Measurements from ENCODE around the gene MARK4.

The MARK4 gene

GRCh38 chr19:45303269-45304060, 52.4 kb downstream of the MARK4 start:
- TF ChIP-seq EP300 (IDR thresholded peaks at IDR 0.05; ENCODE audit: borderline replicate concordance), result no peak
- TF ChIP-seq MAX (IDR thresholded peaks at IDR 0.05), result no peak
- TF ChIP-seq CEBPB (IDR thresholded peaks at IDR 0.05), result no peak
- no peak for TF ChIP-seq TEAD4 (IDR thresholded peaks at IDR 0.05)
- no peak for TF ChIP-seq YY1 (IDR thresholded peaks at IDR 0.05; ENCODE audit: low read depth)
- no peak for TF ChIP-seq USF1 (IDR thresholded peaks at IDR 0.05)
- no peak for TF ChIP-seq FOXM1 (IDR thresholded peaks at IDR 0.05; ENCODE audit: borderline replicate concordance, low read depth)

- TF ChIP-seq EP300 (IDR thresholded peaks at IDR 0.05; ENCODE audit: borderline replicate concordance), result no peak
- TF ChIP-seq FOXM1 (IDR thresholded peaks at IDR 0.05; ENCODE audit: borderline replicate concordance, low read depth), result no peak
- no peak for TF ChIP-seq MAX (IDR thresholded peaks at IDR 0.05)
- no peak for TF ChIP-seq USF1 (IDR thresholded peaks at IDR 0.05)
- TF ChIP-seq CEBPB (IDR thresholded peaks at IDR 0.05), result no peak
- TF ChIP-seq REST (IDR thresholded peaks at IDR 0.05; ENCODE audit: low read depth), result no peak
- TF ChIP-seq RAD21 (IDR thresholded peaks at IDR 0.05; ENCODE audit: low read depth), result no peak
- TF ChIP-seq TAF1 (IDR thresholded peaks at IDR 0.05; ENCODE audit: low read depth), result no peak
- TF ChIP-seq YY1 (IDR thresholded peaks at IDR 0.05; ENCODE audit: low read depth), result no peak
These were observed 53.3 kb downstream of the MARK4 start for GRCh38 chr19:45304141-45304926.

DNA sequence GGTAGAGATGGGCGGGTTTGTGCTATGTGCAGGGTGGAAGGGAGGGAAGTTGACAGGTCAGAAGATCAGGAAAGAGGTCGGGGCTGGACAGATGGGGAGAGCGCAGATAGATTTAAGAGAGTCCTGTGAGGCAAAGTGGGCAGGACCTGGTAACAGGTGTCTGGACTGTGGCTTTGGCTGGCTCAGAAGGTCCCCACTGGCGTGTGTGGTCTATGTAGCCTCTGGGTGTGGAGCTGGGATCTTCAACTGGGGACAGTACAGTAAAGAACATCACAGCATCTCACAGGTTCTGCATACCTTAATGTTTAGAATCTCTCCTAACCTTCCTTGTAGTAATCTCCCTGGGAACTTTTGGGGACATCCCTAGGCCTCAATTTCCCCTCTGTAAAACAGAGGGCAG, 53.9 kb downstream of the MARK4 start:
- no peak for TF ChIP-seq EGR1 (IDR thresholded peaks at IDR 0.05)
- no peak for TF ChIP-seq NFIC (IDR thresholded peaks at IDR 0.05)
- TF ChIP-seq FOXM1 (IDR thresholded peaks at IDR 0.05; ENCODE audit: borderline replicate concordance, low read depth), result no peak
- no peak for TF ChIP-seq TCF12 (IDR thresholded peaks at IDR 0.05; ENCODE audit: low read depth)
- no peak for TF ChIP-seq EP300 (IDR thresholded peaks at IDR 0.05; ENCODE audit: borderline replicate concordance)
- TF ChIP-seq TAF1 (IDR thresholded peaks at IDR 0.05; ENCODE audit: low read depth), result no peak
- TF ChIP-seq TEAD4 (IDR thresholded peaks at IDR 0.05), result no peak
- TF ChIP-seq YY1 (IDR thresholded peaks at IDR 0.05; ENCODE audit: low read depth), result no peak
- TF ChIP-seq CEBPB (IDR thresholded peaks at IDR 0.05), result no peak
- TF ChIP-seq RAD21 (IDR thresholded peaks at IDR 0.05; ENCODE audit: low read depth), result no peak
- no peak for TF ChIP-seq ZBTB7A (IDR thresholded peaks at IDR 0.05; ENCODE audit: low read depth)
- no peak for TF ChIP-seq CREB1 (IDR thresholded peaks at IDR 0.05; ENCODE audit: low read depth)
- no peak for TF ChIP-seq MAX (IDR thresholded peaks at IDR 0.05)
- no peak for TF ChIP-seq USF1 (IDR thresholded peaks at IDR 0.05)
- TF ChIP-seq REST (IDR thresholded peaks at IDR 0.05; ENCODE audit: low read depth), result no peak

GRCh38 chr19:45305421-45305820, 54.4 kb downstream of the MARK4 start:
- no peak for TF ChIP-seq ZBTB7A (IDR thresholded peaks at IDR 0.05; ENCODE audit: low read depth)
- no peak for TF ChIP-seq EGR1 (IDR thresholded peaks at IDR 0.05)
- no peak for TF ChIP-seq TCF12 (IDR thresholded peaks at IDR 0.05; ENCODE audit: low read depth)
- no peak for TF ChIP-seq REST (IDR thresholded peaks at IDR 0.05; ENCODE audit: low read depth)
- no peak for TF ChIP-seq MAX (IDR thresholded peaks at IDR 0.05)
- no peak for TF ChIP-seq NFIC (IDR thresholded peaks at IDR 0.05)
- no peak for TF ChIP-seq YY1 (IDR thresholded peaks at IDR 0.05; ENCODE audit: low read depth)
- no peak for TF ChIP-seq FOXM1 (IDR thresholded peaks at IDR 0.05; ENCODE audit: borderline replicate concordance, low read depth)
- TF ChIP-seq TAF1 (IDR thresholded peaks at IDR 0.05; ENCODE audit: low read depth), result no peak
- TF ChIP-seq CREB1 (IDR thresholded peaks at IDR 0.05; ENCODE audit: low read depth), result no peak
- no peak for TF ChIP-seq USF1 (IDR thresholded peaks at IDR 0.05)
